Measurements from ENCODE around the gene CASZ1. TPM values are rescaled to one million over a fixed set of nuclear protein-coding genes. Genes with fewer than 3 reads are reported as not detected.

The CASZ1 gene
- total RNA-seq, 3 donors from 2014 or later (not counting 1 experiment from before 2014, with no cell fraction given), result 55.9 to 83.0 (median 70.6) TPM

- H3K4me1 ChIP-seq (ENCODE audit: control insufficient read depth, insufficient read depth, low read length), result peaks cover 7% of the 10 kb centered on the region
- peaks cover 44 to 65% of the 10 kb centered on the region in 2 donors for H3K4me1 Mint-ChIP-seq
- no peaks in the 10 kb centered on the region for H3K27me3 Mint-ChIP-seq (ENCODE audit: low read depth in 2 of 2)
- no peak for DNase-seq
- no peaks in the 10 kb centered on the region for H3K9me3 ChIP-seq (ENCODE audit: control insufficient read depth, insufficient read depth, low read length)
- 92% methylated on average over 17 of the region's 18 CpGs for WGBS (ENCODE audit: insufficient coverage)
- no peak overlapping the region for H3K4me3 ChIP-seq (ENCODE audit: low read length)
- no peaks in the 10 kb centered on the region for H3K27me3 ChIP-seq (ENCODE audit: control insufficient read depth, insufficient read depth, low read length)
- H3K9me3 Mint-ChIP-seq, result no peaks in the 10 kb centered on the region
- H3K36me3 Mint-ChIP-seq, result no peaks in the 10 kb centered on the region
- no peak for ATAC-seq
- peaks cover 4% of the 10 kb centered on the region for H3K36me3 ChIP-seq (ENCODE audit: control insufficient read depth, insufficient read depth, low read length)
- H3K4me3 Mint-ChIP-seq, result no peak overlapping the region
- no peak overlapping the region for H3K27ac ChIP-seq (ENCODE audit: low read length)
- intact Hi-C loops (cut with micrococcal nuclease), result no loop called here
- TF ChIP-seq CTCF (IDR thresholded peaks at IDR 0.05), result no peak
- peak overlapping the region; percentile 37 to 64 for H3K27ac Mint-ChIP-seq
Measured at GRCh38 chr1:10681296-10682107, 114.9 kb downstream of the CASZ1 start.

- Histone ChIP-seq H3K9me3 (ENCODE audit: control insufficient read depth, insufficient read depth, low read length) (no peaks in the 10 kb centered on the region), H3K4me3 (ENCODE audit: low read length) (no peak overlapping the region), H3K4me1 (ENCODE audit: control insufficient read depth, insufficient read depth, low read length) (peaks cover 7% of the 10 kb centered on the region), H3K36me3 (ENCODE audit: control insufficient read depth, insufficient read depth, low read length) (peaks cover 4% of the 10 kb centered on the region), H3K27ac (ENCODE audit: low read length) (no peak overlapping the region), H3K27me3 (ENCODE audit: control insufficient read depth, insufficient read depth, low read length) (no peaks in the 10 kb centered on the region)
- DNase-seq (no peak), ATAC-seq (no peak)
- Mint-ChIP-seq H3K27me3 (ENCODE audit: low read depth in 2 of 2) (no peaks in the 10 kb centered on the region), H3K27ac (no peak overlapping the region), H3K4me3 (no peak overlapping the region), H3K9me3 (no peaks in the 10 kb centered on the region), H3K4me1 (peaks cover 50 to 71% of the 10 kb centered on the region in 2 donors), H3K36me3 (no peaks in the 10 kb centered on the region)
- intact Hi-C loops (cut with micrococcal nuclease), result no loop called here
- 92% methylated on average over 11 of the region's 11 CpGs for WGBS (ENCODE audit: insufficient coverage)
- TF ChIP-seq CTCF (IDR thresholded peaks at IDR 0.05), result no peak
Measured at GRCh38 chr1:10680487-10680886, 116.0 kb downstream of the CASZ1 start.

GRCh38 chr1:10679496-10680220, 116.8 kb downstream of the CASZ1 start:
- no peak for DNase-seq
- no peak overlapping the region for H3K4me3 ChIP-seq (ENCODE audit: low read length)
- Mint-ChIP-seq H3K4me1 (peaks cover 50 to 71% of the 10 kb centered on the region in 2 donors), H3K27me3 (ENCODE audit: low read depth in 2 of 2) (no peaks in the 10 kb centered on the region), H3K36me3 (no peaks in the 10 kb centered on the region), H3K9me3 (no peaks in the 10 kb centered on the region), H3K4me3 (no peak overlapping the region), H3K27ac (peak overlapping the region; percentile 53 to 72)
- H3K27me3 ChIP-seq (ENCODE audit: control insufficient read depth, insufficient read depth, low read length), result no peaks in the 10 kb centered on the region
- H3K4me1 ChIP-seq (ENCODE audit: control insufficient read depth, insufficient read depth, low read length), result peaks cover 7% of the 10 kb centered on the region
- intact Hi-C loops (cut with micrococcal nuclease), result no loop called here
- no peaks in the 10 kb centered on the region for H3K9me3 ChIP-seq (ENCODE audit: control insufficient read depth, insufficient read depth, low read length)
- peak in 2 of 3 donors; percentile 18 to 26 for ATAC-seq
- 50% methylated on average over 8 of the region's 9 CpGs for WGBS (ENCODE audit: insufficient coverage)
- H3K36me3 ChIP-seq (ENCODE audit: control insufficient read depth, insufficient read depth, low read length), result peaks cover 4% of the 10 kb centered on the region
- no peak for TF ChIP-seq CTCF (IDR thresholded peaks at IDR 0.05)
- H3K27ac ChIP-seq (ENCODE audit: low read length), result no peak overlapping the region
